SK-N-SH treated with all-trans-retinoic acid at 6 μM for 48 hours (cell line): ENCODE data around the gene ERGIC1.

Source experiments
- ATAC-seq: fragments of 200-7000 bp; cut with Tn5 transposase; 3 replicates; pipeline ENCODE4 v1.9.1; 2020; ENCODE audit warnings: mild to moderate bottlenecking, moderate library complexity
- ARNTL ChIP-seq: fragments of 450-650 bp; formaldehyde crosslinking; IDR thresholded peaks from 2 replicates; pipeline ENCODE4 v1.5.0; 2020; ENCODE audit warnings: low read depth, mild to moderate bottlenecking, moderate library complexity, borderline replicate concordance
- BACH2 ChIP-seq: fragments of 250-450 bp; sonication (Bioruptor Pico); IDR thresholded peaks from 2 replicates; pipeline ENCODE4 v1.9.0; 2021; ENCODE audit warnings: mild to moderate bottlenecking, borderline replicate concordance
- CREB5 ChIP-seq: fragments of 250-450 bp; sonication (Bioruptor Pico); IDR thresholded peaks from 2 replicates; pipeline ENCODE4 v1.5.1; 2020; ENCODE audit warnings: low read depth, mild to moderate bottlenecking, moderate library complexity
- CSDC2 ChIP-seq: fragments of 250-450 bp; sonication (Bioruptor Pico); IDR thresholded peaks from 2 replicates; pipeline ENCODE4 v1.5.0; 2020; ENCODE audit warnings: mild to moderate bottlenecking, moderate library complexity
- CSRNP3 ChIP-seq: fragments of 250-450 bp; sonication (Bioruptor Pico); IDR thresholded peaks from 2 replicates; pipeline ENCODE4 v1.5.1; 2021; ENCODE audit warnings: mild to moderate bottlenecking, moderate library complexity
- ESRRG ChIP-seq: fragments of 250-450 bp; sonication (Bioruptor Pico); IDR thresholded peaks from 2 replicates; pipeline ENCODE4 v1.6.1; 2021; ENCODE audit warnings: mild to moderate bottlenecking
- GLIS3 ChIP-seq: fragments of 250-450 bp; sonication (Bioruptor Pico); IDR thresholded peaks from 2 replicates; pipeline ENCODE4 v1.5.0; 2020; ENCODE audit warnings: mild to moderate bottlenecking, moderate library complexity
- ISL1 ChIP-seq: fragments of 250-450 bp; sonication (Bioruptor Pico); IDR thresholded peaks from 2 replicates; pipeline ENCODE4 v2.1.2; 2022; ENCODE audit warnings: mild to moderate bottlenecking, moderate library complexity
- OSR1 ChIP-seq: fragments of 250-450 bp; sonication (Bioruptor Pico); IDR thresholded peaks from 2 replicates; pipeline ENCODE4 v1.8.0; 2022; ENCODE audit warnings: moderate library complexity, mild to moderate bottlenecking, inconsistent platforms
- PATZ1 ChIP-seq: fragments of 250-450 bp; sonication (Bioruptor Pico); IDR thresholded peaks from 2 replicates; pipeline ENCODE4 v1.8.0; 2020; ENCODE audit warnings: mild to moderate bottlenecking, moderate library complexity, borderline replicate concordance
- POU6F1 ChIP-seq: fragments of 250-450 bp; sonication (Bioruptor Pico); IDR thresholded peaks from 2 replicates; pipeline ENCODE4 v1.8.0; 2021; ENCODE audit warnings: low read depth, mild to moderate bottlenecking, moderate library complexity, borderline replicate concordance
- PPARA ChIP-seq: fragments of 250-450 bp; sonication (Bioruptor Pico); IDR thresholded peaks from 2 replicates; pipeline ENCODE4 v1.5.0; 2020; ENCODE audit warnings: mild to moderate bottlenecking, borderline replicate concordance
- TCF4 ChIP-seq: fragments of 250-450 bp; sonication (Bioruptor Pico); IDR thresholded peaks from 2 replicates; pipeline ENCODE4 v1.8.0; 2021; ENCODE audit warnings: mild to moderate bottlenecking, moderate library complexity, borderline replicate concordance
- TOX ChIP-seq: fragments of 250-450 bp; sonication (Bioruptor Pico); IDR thresholded peaks from 2 replicates; pipeline ENCODE4 v1.8.0; 2021; ENCODE audit warnings: mild to moderate bottlenecking, moderate library complexity, borderline replicate concordance
- TSHZ2 ChIP-seq: fragments of 250-450 bp; sonication (Bioruptor Pico); IDR thresholded peaks from 2 replicates; pipeline ENCODE4 v1.5.0; 2020; ENCODE audit warnings: mild to moderate bottlenecking, moderate library complexity
- ZC3H10 ChIP-seq: fragments of 250-450 bp; sonication (Bioruptor Pico); IDR thresholded peaks from 2 replicates; pipeline ENCODE4 v1.5.1; 2021; ENCODE audit warnings: mild to moderate bottlenecking, moderate library complexity
- ZFP3 ChIP-seq: fragments of 250-450 bp; sonication (Bioruptor Pico); IDR thresholded peaks from 2 replicates; pipeline ENCODE4 v1.5.0; 2020; ENCODE audit warnings: mild to moderate bottlenecking, moderate library complexity
- ZNF565 ChIP-seq: fragments of 450-650 bp; formaldehyde crosslinking; conservative IDR thresholded peaks from 2 replicates; pipeline ENCODE4 v1.5.0; 2020; ENCODE audit warnings: low read depth, mild to moderate bottlenecking, moderate library complexity
- ZNF8 ChIP-seq: fragments of 450-650 bp; formaldehyde crosslinking; IDR thresholded peaks from 2 replicates; pipeline ENCODE4 v1.5.0; 2020; ENCODE audit warnings: mild to moderate bottlenecking, moderate library complexity

ERGIC1 gene

GRCh38 chr5:172859966-172860365 is 25.9 kb downstream of the ERGIC1 start:
- TF ChIP-seq ARNTL: no peak
- no peak for TF ChIP-seq GLIS3 (CRISPR knock-in tag)
- no peak for TF ChIP-seq CSDC2 (CRISPR knock-in tag)
- no peak for TF ChIP-seq TSHZ2 (CRISPR knock-in tag)
- no peak for TF ChIP-seq TCF4 (CRISPR knock-in tag)
- no peak for TF ChIP-seq POU6F1
- TF ChIP-seq PPARA (CRISPR knock-in tag): no peak
- no peak for TF ChIP-seq PATZ1 (CRISPR knock-in tag)
- no peak for TF ChIP-seq CSRNP3 (CRISPR knock-in tag)
- ATAC-seq: no peak

- TF ChIP-seq ZC3H10 (no peak), TCF4 (CRISPR knock-in tag) (no peak), ZNF8 (CRISPR knock-in tag) (no peak), ARNTL (no peak), CSDC2 (CRISPR knock-in tag) (no peak), ZNF565 (CRISPR knock-in tag) (no peak), OSR1 (CRISPR knock-in tag) (no peak), ESRRG (CRISPR knock-in tag) (no peak), ZFP3 (CRISPR knock-in tag) (no peak), PATZ1 (CRISPR knock-in tag) (no peak), CREB5 (CRISPR knock-in tag) (no peak), BACH2 (CRISPR knock-in tag) (no peak)
- TF ChIP-seq, all 23 proteins: peak for 0
- ATAC-seq: peak; percentile 23; the same call in 1 of the 3 replicates
These were observed 26.7 kb downstream of the ERGIC1 start for GRCh38 chr5:172860520-172861443.

GRCh38 chr5:172861461-172861860 is 27.4 kb downstream of the ERGIC1 start:
- no peak for ATAC-seq
- TF ChIP-seq ZC3H10 (no peak), TOX (CRISPR knock-in tag) (no peak), ZNF8 (CRISPR knock-in tag) (no peak), CSDC2 (CRISPR knock-in tag) (no peak), ARNTL (no peak), ZNF565 (CRISPR knock-in tag) (no peak), ISL1 (CRISPR knock-in tag) (no peak), CREB5 (CRISPR knock-in tag) (no peak), PATZ1 (CRISPR knock-in tag) (no peak)
